GM21515 (cell line): ENCODE results near the gene DNAH1.

Experiments used
- ATAC-seq: cut with Tn5 transposase; IDR thresholded peaks from one replicate; pipeline ENCODE4 v1.9.1; 2021; ENCODE audit not compliant: unreplicated experiment

The DNAH1 gene

DNA sequence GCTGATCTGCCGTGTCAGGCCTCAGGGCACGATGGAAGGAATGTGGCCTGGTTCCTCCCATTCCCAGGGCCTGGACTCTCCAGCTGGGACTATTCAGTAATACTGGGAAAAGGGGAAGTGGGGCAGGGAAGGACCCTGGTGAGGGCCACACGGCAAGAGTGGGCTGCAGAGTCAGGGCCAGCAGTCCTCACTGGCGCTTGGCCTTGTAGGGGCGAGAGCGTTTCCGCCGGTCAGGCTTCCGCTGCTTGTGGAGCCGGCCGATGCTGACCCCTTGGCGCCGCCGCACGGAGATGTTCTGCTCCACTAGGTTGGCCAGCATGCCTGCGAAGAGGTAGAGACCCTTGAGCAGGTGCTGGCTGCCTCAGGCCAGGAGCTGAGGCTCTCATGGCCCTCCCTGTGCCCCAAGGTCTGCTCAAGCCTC is 86.0 kb downstream of the DNAH1 start:
- no peak for ATAC-seq

DNA sequence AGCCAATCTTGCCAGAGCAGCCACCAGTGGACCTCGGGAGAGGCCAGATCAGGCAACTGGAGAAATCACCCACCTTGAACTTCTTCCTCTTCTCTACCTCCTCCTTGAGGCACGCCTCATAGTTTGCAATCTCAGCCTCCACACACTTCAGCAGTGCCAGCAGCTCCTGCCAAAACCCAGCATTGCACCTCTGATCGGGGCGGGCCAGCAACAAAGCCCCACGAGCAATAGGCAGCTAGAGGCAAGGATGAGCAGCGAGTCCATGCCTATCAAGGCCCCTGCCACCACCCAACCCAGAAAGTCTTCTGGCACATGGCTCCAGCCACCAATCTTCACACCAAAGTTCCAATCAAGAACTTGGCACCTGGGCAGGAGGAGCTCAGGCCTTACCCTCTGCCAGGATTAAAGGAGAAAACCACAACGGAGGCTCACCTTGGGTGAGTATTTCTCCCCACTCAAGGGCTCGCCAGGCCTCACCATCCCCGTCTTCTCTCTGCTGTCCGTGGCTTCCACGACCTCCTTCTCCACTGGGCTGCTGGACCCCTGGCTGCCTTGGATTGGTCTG is 86.7 kb downstream of the DNAH1 start:
- ATAC-seq, result no peak

DNA sequence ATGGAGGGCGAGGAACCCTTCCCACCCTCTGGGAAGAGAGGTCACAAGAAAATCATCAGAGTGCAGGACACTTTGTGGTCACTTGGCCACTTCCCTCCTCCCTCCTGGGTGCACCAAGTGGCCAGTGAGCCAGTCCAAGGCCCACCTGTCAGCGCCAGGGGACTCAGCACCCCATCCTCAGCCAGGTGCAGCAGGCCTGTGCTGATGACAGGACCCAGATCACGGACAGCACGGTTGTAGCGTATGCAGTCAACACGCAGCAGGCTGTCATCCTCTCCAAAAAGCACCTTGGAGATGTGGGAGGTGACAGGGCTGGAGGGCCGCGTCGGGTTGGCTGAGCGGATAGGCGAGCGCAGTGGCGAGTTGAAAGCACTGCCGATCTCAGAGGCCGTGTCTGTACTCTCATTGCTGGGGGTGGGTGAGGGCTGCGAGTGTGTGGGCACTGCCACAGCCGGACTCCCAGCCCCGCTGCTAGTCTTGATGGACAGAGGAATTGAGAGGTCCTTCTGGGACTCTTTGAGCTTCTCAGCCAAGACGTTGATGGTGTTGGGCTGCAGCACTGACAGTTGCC is 87.2 kb downstream of the DNAH1 start:
- no peak for ATAC-seq

DNA sequence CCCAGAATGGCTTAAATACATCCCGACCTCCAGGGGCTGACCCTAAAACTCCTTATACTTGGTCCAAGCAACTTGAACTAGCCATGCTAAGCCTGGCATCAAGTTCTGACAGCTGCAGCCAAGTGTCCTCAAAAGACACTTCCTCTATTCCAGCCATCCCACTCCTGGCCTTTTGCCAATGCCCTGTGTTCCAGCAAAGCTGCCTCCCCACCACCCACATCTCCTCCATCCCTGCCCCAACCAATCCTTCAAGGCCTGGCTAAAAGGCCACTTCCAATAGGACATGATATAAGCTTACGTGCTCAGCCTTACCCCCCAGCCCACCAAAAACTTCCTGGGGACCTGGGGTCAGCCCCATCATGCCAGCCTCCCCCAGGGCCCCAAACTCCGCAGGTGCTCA is 87.8 kb downstream of the DNAH1 start:
- ATAC-seq, result no peak

- no peak for ATAC-seq
These were observed 88.3 kb downstream of the DNAH1 start for GRCh38 chr3:52404391-52404790.

DNA sequence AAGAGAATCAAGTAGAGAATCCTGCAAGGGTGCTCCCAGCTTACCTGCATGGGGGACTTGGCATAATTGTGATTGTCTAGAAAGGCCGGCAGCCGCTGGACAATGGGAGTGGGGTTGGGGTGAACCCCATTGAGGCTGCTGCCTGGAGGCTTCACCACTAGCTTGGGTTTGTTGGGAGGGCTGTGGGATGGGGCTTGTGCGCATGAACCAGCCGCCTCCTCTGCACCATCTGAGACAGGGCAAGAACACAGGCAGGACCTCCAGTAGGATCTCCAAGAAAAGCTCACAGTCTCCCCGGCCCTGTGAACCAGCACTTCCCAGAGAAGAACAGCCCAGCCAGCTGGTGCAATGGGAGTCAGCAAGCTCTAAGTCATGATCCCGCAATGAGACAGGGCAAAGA is 88.9 kb downstream of the DNAH1 start:
- ATAC-seq, result no peak

- no peak for ATAC-seq
These were observed 89.5 kb downstream of the DNAH1 start for GRCh38 chr3:52405601-52406110.

DNA sequence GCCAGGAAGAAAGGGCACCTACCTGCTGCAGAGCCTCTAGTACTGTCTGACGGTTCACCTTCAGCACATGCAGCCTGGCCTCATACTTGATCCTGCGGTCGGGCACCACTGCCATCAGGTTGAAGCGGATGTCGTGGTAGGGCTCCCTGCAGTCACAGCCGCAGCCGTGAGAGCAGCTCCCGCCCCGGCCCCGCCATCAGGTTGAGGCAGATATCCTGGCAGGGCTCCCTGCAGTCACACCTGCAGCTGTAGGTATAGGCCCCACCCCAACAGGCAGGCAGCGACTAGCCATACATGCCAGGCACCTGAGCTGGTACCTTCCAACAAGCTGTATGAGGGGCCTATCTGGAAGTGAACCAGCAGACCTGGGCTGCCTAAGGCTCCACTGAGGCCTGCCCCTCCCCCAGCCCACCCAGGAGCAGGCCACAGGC is 90.1 kb downstream of the DNAH1 start:
- ATAC-seq, result no peak

GRCh38 chr3:52406791-52407510 is 90.8 kb downstream of the DNAH1 start:
- ATAC-seq, result no peak

- no peak for ATAC-seq
These were observed 91.7 kb downstream of the DNAH1 start for GRCh38 chr3:52407779-52408178.

DNA sequence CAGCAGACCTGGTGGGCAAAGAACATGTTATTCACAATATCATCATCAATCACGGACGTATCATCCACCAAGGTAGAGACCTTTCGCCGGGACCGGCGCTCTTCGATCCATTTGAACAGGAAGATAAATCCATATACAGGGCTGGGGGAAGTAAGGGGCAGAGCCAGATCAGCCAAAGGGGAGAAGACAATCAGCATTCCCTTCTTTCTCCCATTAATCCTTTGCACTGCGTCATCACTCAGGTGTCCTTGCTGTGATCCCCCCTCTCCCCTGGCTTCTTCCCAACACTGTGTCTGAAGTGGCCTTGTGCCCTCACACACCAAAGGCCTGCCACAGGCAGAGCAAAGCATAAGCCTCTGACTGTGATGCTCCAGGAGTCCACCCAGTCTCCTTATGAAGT is 92.3 kb downstream of the DNAH1 start:
- ATAC-seq, result no peak

DNA sequence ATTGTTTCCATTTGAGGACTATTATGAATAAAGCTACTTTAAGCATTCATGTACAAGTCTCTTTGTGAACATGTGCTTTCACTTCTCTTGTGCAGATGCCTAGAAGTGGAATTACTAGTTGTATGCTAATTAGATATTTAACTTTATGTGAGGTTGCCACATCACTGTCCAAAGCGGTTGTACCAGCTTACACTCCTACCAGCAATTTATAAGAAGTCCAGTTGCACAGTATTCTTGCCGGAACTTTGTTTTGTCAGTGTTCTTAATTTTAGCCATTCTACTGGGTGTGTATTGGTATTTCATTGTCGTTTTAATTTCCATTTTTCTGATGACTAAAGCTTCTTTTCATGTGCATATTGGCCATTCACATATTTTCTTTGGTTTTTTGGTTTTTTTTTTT is 99.7 kb downstream of the DNAH1 start:
- ATAC-seq, result no peak

DNA sequence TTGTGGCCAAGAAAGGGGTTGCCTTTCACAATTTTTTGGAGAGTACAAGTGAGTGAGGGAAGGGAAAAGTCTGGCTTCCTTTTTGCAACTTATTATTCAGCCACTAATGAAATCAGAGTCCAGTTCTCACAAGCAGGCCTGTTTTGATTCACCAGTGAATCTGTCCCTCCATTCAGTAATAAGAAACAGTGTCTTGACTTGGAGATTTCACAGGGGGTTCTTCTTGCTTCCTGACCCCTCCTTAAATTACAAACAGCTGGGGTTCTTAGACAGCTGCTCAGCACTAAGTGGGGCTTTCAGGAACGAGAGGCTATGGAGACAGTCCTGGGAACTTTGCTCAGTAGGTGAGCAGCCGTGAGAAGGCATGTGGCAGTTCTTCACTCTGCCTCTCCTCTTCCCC is 104.3 kb downstream of the DNAH1 start:
- no peak for ATAC-seq

DNA sequence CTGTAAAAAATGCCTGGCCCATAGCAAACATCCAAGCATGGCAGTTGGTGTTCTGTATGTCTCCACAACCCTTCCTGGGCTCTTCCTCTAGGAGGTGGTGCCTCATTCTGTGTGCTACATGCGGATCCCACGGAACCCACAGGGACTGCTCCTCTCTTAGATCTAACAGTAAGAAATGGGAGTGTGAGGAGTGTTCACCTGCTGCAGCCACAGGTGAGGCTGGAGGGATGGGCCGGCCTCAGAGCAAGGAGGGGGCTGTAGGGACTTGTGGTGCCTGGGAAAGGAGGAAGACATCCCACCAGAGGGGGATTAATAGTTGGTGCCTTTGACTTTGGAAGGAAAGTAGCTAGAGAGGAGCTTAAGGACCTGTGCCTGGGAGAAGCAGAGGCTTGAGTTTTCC is 106.5 kb downstream of the DNAH1 start:
- ATAC-seq, result no peak

DNA sequence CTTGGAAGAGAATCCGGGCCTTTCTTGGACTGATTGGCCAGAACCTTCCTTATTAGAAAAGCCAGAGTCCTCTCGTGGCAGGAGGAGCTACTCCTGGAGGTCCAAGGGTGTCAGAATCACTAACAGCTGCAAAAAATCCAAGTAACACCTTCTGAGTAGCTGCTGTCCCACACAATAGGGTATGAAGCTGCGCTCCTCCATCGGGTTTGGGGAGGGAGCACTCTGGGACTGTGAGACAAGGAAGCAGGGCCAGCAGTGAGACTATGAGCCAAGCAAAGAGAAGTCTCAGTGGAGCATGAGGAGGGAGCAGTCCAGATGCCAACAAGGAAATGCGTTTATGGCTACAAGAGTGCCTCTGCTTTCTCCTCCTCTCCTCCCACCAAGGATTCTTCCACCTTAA is 107.1 kb downstream of the DNAH1 start:
- no peak for ATAC-seq

- ATAC-seq, result no peak
These were observed 112.3 kb downstream of the DNAH1 start for GRCh38 chr3:52428151-52429005.

DNA sequence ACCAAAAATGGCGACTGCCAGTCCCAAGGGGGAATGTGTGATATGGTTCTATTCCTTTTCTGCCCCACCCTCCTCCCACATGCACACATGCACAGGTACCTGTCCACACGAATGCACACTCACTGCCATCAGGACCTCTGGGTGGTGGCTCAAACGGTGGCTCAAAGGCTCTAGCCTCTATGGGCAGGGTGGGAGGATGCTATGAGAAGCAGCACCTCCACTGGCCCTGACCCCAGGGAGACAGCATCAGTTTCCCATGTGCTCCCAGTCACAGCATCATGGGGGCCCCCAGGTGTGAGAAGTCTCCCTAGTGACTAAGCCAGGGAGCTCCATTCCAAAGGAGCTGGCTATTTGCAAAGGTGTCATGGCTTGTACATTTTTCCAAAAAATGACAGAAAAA is 112.9 kb downstream of the DNAH1 start:
- ATAC-seq, result no peak

GRCh38 chr3:52429779-52430415 is 113.8 kb downstream of the DNAH1 start:
- ATAC-seq, result no peak

- no peak for ATAC-seq
These were observed 114.3 kb downstream of the DNAH1 start for GRCh38 chr3:52430416-52430810.

- no peak for ATAC-seq
These were observed 115.5 kb downstream of the DNAH1 start for GRCh38 chr3:52431459-52432223.
